SKM-1 (cell line): ENCODE data around the gene HNRNPUL1.
"Not testable (repeated sequence)": the region's sequence is repeated elsewhere in the genome, so short reads cannot be mapped to it uniquely, and the experiment has no call there.

ENCODE experiments used
- DNase-seq: peaks from one replicate; lab custom pipeline; 2025; ENCODE audit not compliant: unreplicated experiment; lab: John Stamatoyannopoulos, UW

HNRNPUL1 gene

DNA sequence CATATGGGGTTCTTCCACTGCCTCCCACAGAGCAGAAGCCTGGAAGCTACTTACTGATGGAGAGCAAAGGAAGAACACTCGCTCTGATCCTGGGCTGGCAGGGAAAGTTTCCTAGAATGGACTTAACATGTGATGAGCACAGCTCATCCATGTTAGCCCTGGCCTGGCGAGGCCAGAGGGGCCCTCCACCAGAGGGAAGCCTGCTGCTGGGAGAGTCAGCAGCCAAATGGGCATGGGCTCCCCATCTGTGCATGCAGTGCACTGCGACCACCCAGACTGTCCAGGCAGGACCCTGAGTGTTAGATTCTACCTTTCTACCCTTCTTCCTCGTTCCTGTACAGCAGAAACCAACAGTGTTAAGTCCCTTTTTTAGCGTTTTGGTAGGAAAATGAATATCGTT is 8.9 kb downstream of the HNRNPUL1 start:
- no peak for DNase-seq

DNA sequence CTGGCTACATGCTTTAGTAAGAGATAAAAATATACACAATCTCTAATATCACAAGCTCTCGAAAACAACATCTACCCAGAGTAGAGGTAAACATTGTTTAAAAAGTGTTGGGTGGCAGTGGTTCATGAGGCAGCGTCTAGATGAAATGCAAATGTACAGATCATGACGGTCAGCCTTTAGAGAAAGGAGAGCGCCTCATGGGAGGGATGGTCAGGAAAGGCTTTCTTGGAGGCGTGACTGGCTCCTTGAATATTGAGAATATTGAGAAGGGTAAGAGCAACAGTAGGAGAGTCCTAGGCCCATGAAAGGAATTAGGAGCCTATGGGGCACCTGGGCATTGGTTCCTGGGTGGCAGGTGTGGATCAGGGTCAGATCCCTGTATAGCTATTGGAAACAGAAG is 10.6 kb downstream of the HNRNPUL1 start:
- no peak for DNase-seq

DNA sequence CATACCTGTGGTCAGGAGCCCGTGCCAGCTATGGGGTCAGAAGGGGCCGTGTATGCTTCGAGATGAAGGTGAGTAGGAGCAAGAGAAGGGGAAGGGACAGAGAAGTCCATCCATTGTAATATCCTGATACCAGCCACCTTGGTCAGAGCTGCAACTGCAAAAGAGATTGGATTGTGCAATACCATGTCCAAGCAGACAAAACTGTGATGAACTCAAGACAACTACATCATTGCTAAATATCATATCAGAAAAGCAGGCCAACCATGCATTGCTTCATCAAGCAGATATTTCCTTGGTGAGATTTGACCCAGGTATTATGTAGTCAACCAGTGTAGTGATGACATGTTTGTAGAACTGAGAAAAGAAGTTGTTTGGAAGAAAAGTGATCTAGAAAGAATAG is 12.1 kb downstream of the HNRNPUL1 start:
- DNase-seq = no peak

DNA sequence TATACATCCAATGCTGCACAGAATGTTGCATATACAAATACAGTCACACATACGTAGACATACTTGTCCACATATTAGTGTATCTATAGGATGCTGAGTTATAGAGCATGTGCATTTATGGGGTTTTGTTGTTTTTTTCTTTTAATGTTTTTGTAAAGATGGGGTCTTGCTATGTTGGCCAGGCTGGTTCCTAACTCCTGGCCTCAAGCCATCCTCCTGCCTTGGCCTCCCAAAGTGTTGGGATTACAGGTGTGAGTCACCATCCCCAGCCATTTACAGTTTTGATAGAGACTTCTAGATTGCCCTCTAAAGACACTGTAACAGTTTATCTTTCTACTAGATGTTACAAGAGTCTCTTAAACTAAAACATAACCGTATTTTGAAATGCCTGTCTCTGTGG is 14.3 kb downstream of the HNRNPUL1 start:
- no peak for DNase-seq

DNA sequence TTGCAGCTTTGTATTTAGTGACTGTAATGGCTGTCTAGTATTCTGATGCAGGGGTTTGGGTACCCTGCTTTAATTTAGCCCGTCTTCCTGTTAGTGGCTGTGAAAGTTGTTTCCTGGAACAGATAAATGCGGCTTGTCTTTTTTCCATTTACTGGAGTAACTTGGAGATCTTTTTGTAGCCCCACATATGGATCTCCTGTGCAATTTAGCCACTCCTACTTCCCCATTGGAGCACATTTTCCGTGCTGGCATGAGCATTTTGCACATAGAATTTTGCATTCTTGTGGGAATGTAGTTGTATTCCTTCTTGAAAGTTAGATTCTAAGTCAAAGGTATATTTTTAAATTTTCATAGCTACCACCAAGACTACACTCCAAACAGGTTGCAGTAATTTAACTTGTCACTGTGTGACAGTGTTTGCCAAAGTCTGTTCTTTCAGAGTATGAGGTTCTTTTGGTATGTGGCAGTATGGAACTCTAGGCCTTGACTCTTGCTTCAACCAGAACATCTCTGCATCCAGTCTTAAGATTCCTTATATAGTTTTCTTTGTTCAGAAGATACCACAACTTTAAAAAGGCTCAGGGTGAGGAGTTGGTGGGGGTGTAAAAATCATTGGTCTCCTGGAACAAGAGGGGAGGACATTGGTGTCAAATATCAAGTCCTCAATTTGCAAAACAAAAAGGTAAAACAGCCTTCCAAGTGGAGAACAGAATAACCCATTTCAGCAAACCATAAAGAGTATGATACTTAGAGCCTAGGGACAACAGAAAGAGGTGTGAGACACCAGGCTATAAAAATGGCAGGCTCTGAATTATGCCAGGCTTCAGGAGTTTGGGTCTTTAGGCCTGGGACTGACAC is 24.7 kb downstream of the HNRNPUL1 start:
- no peak for DNase-seq

DNA sequence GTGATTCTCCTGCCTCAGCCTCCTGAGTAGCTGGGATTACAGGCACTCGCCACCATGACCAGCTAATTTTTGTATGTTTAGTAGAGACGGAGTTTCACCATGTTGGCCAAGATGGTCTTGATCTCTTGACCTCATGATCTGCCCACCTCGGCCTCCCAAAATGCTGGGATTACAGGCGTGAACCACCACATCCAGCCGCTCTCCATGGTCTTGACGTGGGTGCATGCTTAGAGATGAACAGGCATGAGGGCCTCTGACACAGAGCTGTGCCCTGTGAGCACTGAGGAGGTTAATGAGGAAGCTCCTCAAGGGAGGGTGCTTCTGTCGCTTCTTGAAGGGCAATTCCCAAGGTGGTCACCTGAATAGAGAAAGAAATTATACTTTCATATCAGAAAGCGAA is 25.6 kb downstream of the HNRNPUL1 start:
- DNase-seq = not testable (repeated sequence)

DNA sequence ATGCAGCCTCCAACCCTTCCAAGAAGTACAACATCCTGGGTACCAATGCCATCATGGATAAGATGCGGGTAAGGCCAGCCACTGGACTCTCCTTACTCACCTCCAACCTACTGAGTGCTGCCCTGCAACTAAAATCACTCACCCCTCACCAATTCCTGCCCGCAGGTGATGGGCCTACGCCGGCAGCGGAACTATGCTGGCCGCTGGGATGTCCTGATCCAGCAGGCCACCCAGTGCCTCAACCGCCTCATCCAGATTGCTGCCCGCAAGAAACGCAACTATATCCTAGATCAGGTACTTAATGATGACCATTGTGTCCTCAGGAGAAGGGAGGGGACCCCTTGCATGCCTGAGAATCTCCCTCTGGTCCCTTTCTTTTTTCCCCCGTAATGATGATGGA is 30.2 kb downstream of the HNRNPUL1 start:
- DNase-seq = no peak

DNA sequence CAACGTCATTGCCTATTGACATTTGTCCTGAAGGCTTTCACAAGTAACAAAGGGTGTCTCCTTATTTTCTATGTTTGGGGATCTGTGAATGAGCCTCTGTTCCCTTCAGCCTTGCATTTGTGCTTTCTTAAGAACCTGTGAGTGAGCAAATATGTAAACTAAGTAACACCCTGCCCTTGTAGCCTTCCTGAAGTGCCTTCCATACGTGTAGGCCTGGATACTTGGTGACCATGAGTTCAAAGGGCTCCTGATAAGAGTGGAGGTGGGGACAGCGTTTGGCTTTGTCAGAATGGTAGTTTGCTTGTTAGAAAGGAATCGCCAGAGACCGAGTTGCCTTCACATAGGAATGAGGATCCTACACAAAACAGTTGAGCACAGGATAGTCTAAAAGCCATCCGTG is 31.3 kb downstream of the HNRNPUL1 start:
- no peak for DNase-seq

DNA sequence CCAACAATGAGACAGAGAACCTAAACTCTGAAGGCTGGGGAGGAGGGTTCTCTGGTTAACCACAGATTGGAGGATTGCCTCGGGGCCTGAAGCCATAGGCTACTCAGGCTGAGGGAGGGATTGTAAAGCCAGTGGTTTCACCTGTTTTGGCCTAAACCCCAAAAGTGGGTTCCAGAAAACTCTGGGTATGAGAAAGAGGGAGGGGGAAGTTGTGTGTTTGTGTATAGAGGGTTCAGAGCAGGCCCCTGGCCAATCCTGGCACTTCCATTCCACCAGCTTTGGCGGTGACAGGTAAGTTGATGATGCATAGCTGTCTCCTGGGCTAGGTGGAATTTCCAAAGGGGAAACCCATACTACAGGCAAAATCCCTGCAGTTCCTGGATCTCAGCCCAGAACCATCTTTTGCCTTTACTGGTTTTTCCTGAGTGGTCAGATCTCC is 32.3 kb downstream of the HNRNPUL1 start:
- no peak for DNase-seq

DNA sequence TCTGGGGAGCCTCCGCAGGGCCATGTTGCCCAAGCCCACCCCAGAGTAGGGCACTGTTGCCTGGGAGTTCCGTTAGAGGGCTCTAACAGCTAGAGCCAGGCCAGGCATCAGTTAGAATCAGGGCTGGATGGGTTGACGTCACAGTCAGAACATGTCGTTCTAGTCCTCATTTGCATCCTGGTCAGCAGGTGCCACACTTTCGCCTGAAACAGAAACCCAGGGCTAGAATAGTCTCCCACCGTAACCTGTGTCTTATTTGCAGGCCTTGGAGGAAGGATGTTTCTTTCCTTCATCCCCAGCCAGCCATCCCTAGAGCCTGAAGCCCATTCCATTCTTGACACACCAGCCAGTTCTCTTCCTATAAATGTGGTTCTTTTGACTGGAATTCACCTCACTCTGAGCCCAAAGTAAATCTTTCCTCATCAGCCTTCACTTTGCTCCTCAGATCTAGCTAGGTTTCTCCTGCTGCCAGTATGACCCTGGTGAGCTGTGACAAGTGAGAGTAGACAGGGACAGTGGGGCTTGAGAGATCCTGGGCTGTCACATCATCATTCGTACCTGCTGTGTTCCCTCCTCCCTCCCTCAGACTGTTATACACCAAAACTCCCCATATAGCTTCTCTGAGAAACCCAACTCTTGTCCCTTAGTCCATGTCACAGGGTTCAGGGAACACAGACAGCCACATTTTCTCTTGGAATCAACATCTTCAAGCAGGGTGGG is 33.6 kb downstream of the HNRNPUL1 start:
- DNase-seq = no peak

DNA sequence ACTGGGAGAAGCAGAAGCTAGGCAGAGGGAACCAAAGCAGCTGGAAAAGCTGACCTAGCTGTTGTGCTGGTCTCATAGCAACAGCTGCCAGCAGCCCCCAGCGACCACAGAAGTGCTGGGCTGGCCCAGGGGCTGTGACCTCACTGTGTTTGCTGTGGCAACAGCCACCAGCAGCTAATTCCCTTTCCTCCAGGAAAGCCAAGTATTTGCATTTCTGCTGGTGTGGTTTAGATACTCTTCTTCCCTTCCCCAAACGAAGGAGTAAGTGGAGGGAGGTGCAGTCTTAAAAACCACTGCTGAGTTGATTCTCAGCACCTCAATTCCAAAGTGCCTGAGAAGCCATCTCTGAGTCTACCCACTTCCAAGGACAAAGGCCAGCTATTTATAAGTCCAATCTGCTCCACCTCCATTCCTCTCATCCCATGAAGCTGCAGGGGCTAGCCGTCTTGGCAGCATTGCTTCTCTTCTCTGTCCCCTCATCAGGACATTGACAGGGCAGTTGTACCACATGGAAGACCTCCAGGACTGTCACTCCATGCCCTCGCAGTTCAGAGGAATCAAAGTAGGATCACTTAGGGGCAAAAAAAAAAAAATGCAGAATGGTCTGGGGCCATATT is 34.3 kb downstream of the HNRNPUL1 start:
- no peak for DNase-seq

DNA sequence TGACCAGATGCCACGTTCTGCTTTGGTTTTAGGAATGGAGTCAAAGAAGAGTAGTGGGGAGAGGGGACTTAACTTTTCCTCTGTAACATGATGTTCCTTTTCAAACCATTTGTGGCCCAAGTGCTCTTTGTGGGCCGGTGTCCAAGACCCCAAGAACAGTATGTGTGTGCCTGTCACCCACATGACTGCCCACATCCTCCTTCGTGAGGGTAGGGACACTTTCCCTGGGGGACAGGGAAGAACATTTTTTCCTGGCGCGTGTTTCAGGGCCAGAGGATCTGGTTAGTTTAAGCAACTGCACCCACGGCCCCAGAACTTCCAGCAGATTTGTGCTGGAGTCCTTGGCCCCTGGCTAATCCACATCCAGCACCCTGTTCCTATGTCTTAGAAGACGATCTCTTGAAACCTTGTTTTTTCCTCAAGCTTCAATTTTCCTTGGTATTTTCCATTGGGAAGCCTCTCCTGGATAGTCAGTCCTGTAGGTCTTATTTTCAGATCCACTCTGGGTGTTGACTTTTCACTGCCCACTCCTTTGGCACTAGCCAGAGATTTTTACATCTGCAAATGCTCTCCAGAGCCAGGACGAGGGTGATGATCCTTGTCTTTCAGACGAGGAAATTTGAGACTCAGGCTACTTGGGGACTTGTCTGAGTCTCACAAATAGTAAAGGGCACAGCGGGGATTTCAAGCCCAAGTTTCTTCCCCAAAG is 35.0 kb downstream of the HNRNPUL1 start:
- DNase-seq = no peak

DNA sequence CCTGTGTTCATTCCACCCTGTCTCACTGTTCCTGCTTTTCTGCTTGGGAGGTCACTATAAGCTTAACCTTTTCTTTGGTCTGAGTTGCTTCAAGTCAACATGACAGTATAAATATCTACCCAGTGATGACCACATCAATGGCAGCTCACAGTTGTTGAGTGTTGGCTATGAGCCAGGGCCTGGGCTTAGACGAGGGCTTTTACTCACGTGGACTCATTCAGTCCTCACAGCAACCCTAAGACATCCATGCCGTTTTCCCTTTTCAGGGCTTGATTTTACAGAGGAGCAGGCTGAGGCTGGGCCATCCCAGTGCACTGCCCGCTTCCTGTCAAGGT is 35.5 kb downstream of the HNRNPUL1 start:
- DNase-seq = no peak

DNA sequence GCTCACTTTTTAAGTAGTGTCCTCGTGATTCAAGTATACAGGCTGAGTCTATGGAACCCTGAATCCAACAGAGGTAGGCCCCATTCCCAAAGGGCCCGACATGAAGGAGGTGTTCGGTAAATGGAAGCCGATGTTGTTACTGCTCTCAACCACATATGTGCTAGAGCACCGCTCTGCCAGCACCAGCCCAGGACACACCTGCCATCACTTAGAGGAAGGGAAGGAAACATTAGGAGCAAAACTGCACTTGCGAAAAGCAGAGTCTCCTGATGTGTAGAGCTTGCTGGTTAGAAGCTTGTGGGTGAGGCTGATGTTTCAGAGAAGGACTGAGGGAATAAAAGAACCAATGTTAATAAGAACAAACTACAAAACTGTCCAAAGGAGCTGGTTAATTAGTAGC is 36.4 kb downstream of the HNRNPUL1 start:
- DNase-seq = no peak

DNA sequence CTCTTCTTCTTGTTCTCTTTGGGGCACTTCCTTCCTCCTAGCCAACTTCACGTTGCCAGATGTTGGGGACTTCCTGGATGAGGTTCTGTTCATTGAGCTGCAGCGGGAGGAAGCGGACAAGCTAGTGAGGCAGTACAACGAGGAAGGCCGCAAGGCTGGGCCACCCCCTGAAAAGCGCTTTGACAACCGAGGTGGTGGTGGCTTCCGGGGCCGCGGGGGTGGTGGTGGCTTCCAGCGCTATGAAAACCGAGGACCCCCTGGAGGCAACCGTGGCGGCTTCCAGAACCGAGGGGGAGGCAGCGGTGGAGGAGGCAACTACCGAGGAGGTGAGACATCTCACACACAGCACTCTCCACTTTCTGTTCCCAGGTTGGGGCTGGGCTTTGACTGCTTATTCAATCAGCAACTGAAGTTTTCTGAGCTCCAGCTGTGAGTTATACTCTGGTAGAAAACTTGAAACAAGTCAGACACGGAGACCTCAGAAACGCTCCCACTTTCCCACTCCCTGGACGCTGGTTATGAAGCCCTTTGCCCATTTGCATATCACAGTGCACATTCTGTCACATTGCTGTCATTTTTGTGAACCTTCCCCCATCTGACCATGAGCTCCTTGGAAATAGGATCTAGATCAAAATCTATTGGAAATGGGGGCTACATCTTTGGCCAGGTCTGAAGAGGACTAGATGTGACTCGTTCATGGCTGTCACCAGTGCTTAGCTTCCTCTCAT is 38.6 kb downstream of the HNRNPUL1 start:
- DNase-seq = no peak

DNA sequence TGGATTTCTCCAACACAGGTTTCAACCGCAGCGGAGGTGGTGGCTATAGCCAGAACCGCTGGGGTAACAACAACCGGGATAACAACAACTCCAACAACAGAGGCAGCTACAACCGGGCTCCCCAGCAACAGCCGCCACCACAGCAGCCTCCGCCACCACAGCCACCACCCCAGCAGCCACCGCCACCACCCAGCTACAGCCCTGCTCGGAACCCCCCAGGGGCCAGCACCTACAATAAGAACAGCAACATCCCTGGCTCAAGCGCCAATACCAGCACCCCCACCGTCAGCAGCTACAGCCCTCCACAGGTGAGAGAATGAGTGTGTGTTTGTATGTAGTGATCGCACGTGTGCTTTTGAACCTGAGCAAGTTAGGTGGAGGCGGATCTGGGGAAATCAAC is 39.8 kb downstream of the HNRNPUL1 start:
- DNase-seq = no peak

DNA sequence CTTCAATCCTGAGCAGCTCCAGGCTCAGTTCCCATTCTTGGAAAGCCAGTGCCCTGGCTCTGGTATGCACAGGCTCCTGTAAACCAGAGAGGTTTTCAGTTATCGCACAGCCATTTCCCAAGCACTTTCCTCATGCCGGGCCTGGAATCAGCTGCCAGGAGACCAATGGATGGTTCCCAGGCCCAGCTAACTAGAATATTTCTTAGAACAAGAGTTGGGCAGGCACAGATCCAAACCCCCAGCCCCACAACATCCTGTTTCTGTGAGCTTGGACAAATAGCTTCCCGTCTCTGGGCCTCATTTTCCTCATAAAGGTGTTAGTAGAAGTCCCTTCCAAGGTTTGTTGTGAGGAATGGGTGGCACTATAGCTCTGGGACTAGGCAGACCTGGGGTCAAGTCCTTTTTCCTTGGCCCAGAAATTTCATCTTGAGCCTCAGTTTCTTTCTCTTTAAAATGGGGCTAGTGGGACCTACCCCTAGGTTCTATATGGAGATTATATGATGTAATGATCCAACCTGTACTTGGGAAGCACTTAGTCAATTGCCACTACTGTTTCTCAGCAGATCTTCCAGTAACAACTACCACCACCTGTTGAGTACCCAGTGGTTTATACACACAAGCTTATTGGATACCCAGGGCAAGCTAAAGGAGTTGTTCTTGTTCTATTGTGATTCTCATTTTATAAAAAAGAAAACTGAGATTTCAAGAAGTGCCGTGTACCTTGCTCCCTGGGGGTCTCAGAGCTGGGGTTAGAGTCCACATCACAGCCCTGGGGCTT is 40.7 kb downstream of the HNRNPUL1 start:
- no peak for DNase-seq

DNA sequence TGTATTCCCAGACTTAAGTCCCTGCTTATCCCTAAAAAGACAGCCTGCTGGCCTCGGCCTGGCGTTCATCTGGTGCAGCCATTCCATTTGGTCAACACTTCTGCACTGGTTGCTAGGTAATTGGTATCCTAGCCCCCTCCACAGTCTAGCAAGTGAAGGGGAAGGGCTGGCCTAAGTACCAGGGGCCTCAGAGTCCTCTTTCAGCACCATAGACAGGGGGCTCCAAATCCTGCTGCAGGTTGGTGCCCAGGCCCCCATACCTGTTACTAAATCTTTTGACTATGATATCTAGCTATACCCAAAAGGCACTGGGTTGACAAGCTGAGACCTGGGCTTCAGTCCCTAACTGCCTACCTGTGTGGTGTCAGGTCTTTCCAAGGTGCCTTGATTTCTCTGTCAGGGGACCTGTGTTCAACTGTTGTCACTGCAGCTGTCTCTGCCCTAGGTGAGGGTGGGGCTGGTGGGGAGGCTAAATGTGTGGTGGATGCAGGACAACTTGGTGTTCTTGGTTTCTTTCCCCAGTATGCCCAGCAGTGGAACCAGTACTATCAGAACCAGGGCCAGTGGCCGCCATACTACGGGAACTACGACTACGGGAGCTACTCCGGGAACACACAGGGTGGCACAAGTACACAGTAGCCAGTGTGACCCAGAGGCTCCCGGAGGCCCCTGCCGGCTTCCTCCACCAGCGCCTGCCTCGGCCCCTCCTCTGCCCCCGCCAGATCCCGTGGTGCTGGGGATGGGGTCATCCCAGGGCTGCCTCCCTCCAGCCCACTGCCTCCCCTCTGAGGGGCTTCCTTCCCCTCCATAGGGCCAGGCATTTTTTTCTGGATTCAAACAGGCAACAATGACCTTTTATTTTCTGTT is 42.0 kb downstream of the HNRNPUL1 start:
- DNase-seq = no peak
